Activated B cell treated with CpG ODN at 0.5 μM for 24 hours (primary cell): ENCODE results near the gene TNKS2. TPM values are rescaled to one million over a fixed set of nuclear protein-coding genes. Genes with fewer than 3 reads are reported as not detected.
A peak's percentile ranks its signal among the peaks of the same experiment; 100 is the strongest.

ENCODE experiments used
- ATAC-seq: fragments of 200-7000 bp; cut with Tn5 transposase; one replicate; pipeline ENCODE4 v1.10.0; 2021; ENCODE audit warnings: low read depth, mild to moderate bottlenecking, moderate library complexity
- CTCF ChIA-PET: fragments of 350-600 bp; sonication (Branson Sonifier 250); formaldehyde crosslinking; loops from one replicate; lab custom pipeline; 2021; ENCODE audit warnings: antibody characterized with exemption; lab: Charles Lee
- POLR2A ChIA-PET: fragments of 350-600 bp; sonication (Branson Sonifier 250); formaldehyde crosslinking; loops from one replicate; lab custom pipeline; 2021; ENCODE audit warnings: antibody characterized with exemption; lab: Charles Lee
- DNase-seq: peaks from one replicate; pipeline ENCODE4 v3.0.0; 2022
- H3K27ac Mint-ChIP-seq: one replicate; pipeline ENCODE4 v1.8.0; 2020; ENCODE audit warnings: mixed read lengths
- H3K27me3 Mint-ChIP-seq: one replicate; pipeline ENCODE4 v1.8.0; 2021; ENCODE audit warnings: mixed read lengths
- H3K36me3 Mint-ChIP-seq: one replicate; pipeline ENCODE4 v1.8.0; 2021; ENCODE audit warnings: low read depth, mixed read lengths
- H3K4me1 Mint-ChIP-seq: one replicate; pipeline ENCODE4 v1.8.0; 2021; ENCODE audit warnings: mixed read lengths
- H3K4me3 Mint-ChIP-seq: one replicate; pipeline ENCODE4 v1.8.0; 2020; ENCODE audit warnings: mild to moderate bottlenecking, mixed read lengths
- H3K9me3 Mint-ChIP-seq: one replicate; pipeline ENCODE4 v1.8.0; 2020; ENCODE audit warnings: mixed read lengths
- CTCF ChIP-seq: fragments of 200-600 bp; IDR thresholded peaks from one replicate; pipeline ENCODE4 v1.8.0; 2022; ENCODE audit warnings: antibody characterized with exemption, mild to moderate bottlenecking
- intact Hi-C: fragments of 100-400 bp; cut with micrococcal nuclease; formaldehyde crosslinking; loops from one replicate; pipeline ENCODE4 v1.15.1; 2024
- total RNA-seq: library from RNA; stranded (reverse); gene quantifications from 2 replicates; pipeline ENCODE4 v1.2.3, GENCODE V29; 2022

Gene TNKS2
- total RNA-seq, 1 donor from 2014 or later: 33.1 TPM

- peak overlapping the region; percentile 96 for H3K27ac Mint-ChIP-seq
- ATAC-seq (peak; percentile 54), DNase-seq (no peak)
- ChIA-PET POLR2A (interaction anchor here (0.6 to 4.3 kb wide), 6 partner anchors 15 to 1904 kb away, joined by 3 to 28 read pairs (median 4); partner anchors contain the start of genes BTAF1, FGFBP3 and FRA10AC1), CTCF (interaction anchor here (0.5 kb wide), 1 partner anchor 9 kb away, joined by 5 read pairs; no protein-coding TSS in a partner anchor)
- H3K4me3 Mint-ChIP-seq: peak overlapping the region; percentile 93
- peaks cover 40% of the 10 kb centered on the region for H3K36me3 Mint-ChIP-seq
- intact Hi-C loops: loop anchor here (1.0 to 10.0 kb wide), 14 partner anchors 16 to 1912 kb away; partner anchors contain the start of genes BTAF1, CPEB3, EXOC6 and FGFBP3
- no peak for TF ChIP-seq CTCF
- no peaks in the 10 kb centered on the region for H3K27me3 Mint-ChIP-seq
- H3K4me1 Mint-ChIP-seq: peaks cover 73% of the 10 kb centered on the region
- H3K9me3 Mint-ChIP-seq: no peaks in the 10 kb centered on the region
Observed at GRCh38 chr10:91798649-91799611, 704 bp downstream of the TNKS2 start.

GRCh38 chr10:91799612-91799975, 1.4 kb downstream of the TNKS2 start:
- no peak for TF ChIP-seq CTCF
- Mint-ChIP-seq H3K27me3 (no peaks in the 10 kb centered on the region), H3K4me1 (peaks cover 80% of the 10 kb centered on the region), H3K27ac (peak overlapping the region; percentile 96), H3K4me3 (peak overlapping the region; percentile 93), H3K36me3 (peaks cover 46% of the 10 kb centered on the region), H3K9me3 (no peaks in the 10 kb centered on the region)
- ATAC-seq (no peak), DNase-seq (no peak)
- intact Hi-C loops: loop anchor here (2.0 to 10.0 kb wide), 11 partner anchors 15 to 1912 kb away; partner anchors contain the start of genes EXOC6, FGFBP3, IDE and KIF11
- POLR2A ChIA-PET: interaction anchor here (1.0 to 4.3 kb wide), 2 partner anchors 109 to 125 kb away, joined by 4 to 28 read pairs; partner anchors contain the start of genes BTAF1 and FGFBP3
- CTCF ChIA-PET: no interaction called here

- Mint-ChIP-seq H3K4me1 (peaks cover 81% of the 10 kb centered on the region), H3K27me3 (no peaks in the 10 kb centered on the region), H3K9me3 (no peaks in the 10 kb centered on the region), H3K36me3 (peaks cover 49% of the 10 kb centered on the region), H3K27ac (peak overlapping the region; percentile 69), H3K4me3 (peak overlapping the region; percentile 93)
- intact Hi-C loops: no loop called here
- ChIA-PET POLR2A (no interaction called here), CTCF (no interaction called here)
- no peak for TF ChIP-seq CTCF
- ATAC-seq (no peak), DNase-seq (no peak)
Observed at GRCh38 chr10:91800182-91800581, 2.0 kb downstream of the TNKS2 start.

GRCh38 chr10:91800756-91801155, 2.5 kb downstream of the TNKS2 start:
- ATAC-seq (no peak), DNase-seq (no peak)
- Mint-ChIP-seq H3K9me3 (no peaks in the 10 kb centered on the region), H3K4me1 (peaks cover 85% of the 10 kb centered on the region), H3K4me3 (peak overlapping the region; percentile 93), H3K27me3 (no peaks in the 10 kb centered on the region), H3K36me3 (peaks cover 54% of the 10 kb centered on the region), H3K27ac (no peak overlapping the region)
- ChIA-PET CTCF (no interaction called here), POLR2A (no interaction called here)
- intact Hi-C loops: no loop called here
- TF ChIP-seq CTCF: no peak
